ENCODE measurements around the gene GALNT17. TPM values are rescaled to one million over a fixed set of nuclear protein-coding genes. Genes with fewer than 3 reads are reported as not detected.
A peak's percentile ranks its signal among the peaks of the same experiment; 100 is the strongest.

Gene GALNT17
- total and polyA plus RNA-seq, 4 donors, result 1.3 to 22.4 (median 4.0) TPM

DNA sequence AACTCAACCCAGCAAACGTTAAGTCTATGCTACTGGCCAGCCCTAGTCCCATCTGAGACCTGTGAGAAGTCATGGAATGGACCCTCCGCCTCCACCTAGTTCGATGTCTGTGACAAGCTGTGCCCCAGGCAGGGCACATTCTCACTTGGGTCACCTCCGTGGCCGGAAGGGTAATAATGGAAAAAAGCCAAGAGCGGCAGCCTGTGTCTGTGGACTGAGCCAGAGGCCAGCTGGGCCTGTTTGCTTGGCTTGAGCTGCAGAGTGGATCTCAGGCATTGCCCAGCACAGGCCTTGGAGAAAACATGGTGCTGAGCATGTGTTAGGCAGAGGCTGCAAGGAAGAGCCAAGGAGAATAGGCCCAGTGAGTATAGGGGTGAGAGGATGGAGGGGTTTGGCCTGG is 97.8 kb downstream of the GALNT17 start:
- Histone ChIP-seq H3K36me3 (ENCODE audit: control insufficient read depth in 1 of 2, insufficient read depth in 2 of 2, low read length in 1 of 2) (no peaks in the 10 kb centered on the region), H3K9me3 (ENCODE audit: control insufficient read depth, low read length) (no peaks in the 10 kb centered on the region), H3K4me1 (ENCODE audit: control insufficient read depth in 1 of 2, insufficient read depth in 2 of 2, low read length in 2 of 2) (no peaks in the 10 kb centered on the region), H3K4me3 (ENCODE audit: low read length in 2 of 2) (no peak overlapping the region), H3K27ac (ENCODE audit: low read depth in 1 of 2, low read length in 2 of 2) (no peak overlapping the region), H3K27me3 (ENCODE audit: control insufficient read depth in 1 of 2, insufficient read depth in 2 of 2, low read length in 1 of 2) (no peaks in the 10 kb centered on the region)
- no peak for ATAC-seq (ENCODE audit: low FRiP score)
- 85 to 89% methylated on average over 6 of the region's 6 CpGs for WGBS, 2 donors
- DNase-seq, result no peak
- intact Hi-C loops (cut with DNase I), result loop anchor here in 1 of 2 donors (10.0 kb wide), 2 partner anchors 95 to 375 kb away; partner anchors contain the start of gene GALNT17

DNA sequence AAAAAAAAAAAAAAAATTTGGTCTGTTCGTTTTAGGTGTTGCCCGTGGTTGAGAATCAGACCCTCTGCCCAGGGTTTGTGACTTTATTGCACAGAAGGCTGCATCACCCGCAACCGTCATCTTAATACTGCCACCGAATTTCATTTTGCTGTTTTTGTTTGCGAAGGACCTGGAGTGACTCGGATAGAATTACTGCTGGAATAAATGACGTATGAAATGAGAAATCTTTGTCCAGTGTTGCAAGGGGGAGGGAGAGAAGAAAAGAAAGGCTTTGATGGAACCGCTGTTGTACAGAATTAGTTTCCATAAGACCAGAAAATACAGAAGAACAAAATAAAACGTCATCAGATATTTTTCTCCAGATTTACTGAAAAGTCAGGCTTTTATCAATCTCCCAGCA is 103.3 kb downstream of the GALNT17 start:
- H3K27ac ChIP-seq (ENCODE audit: low read depth in 1 of 2, low read length in 2 of 2), result no peak overlapping the region
- intact Hi-C loops (cut with DNase I), result loop anchor here (5.0 to 10.0 kb wide), 2 partner anchors 100 to 497 kb away; partner anchors contain the start of gene GALNT17 (in 1 of the 2)
- ATAC-seq (ENCODE audit: low FRiP score) (no peak), DNase-seq (no peak)
- no peaks in the 10 kb centered on the region for H3K27me3 ChIP-seq (ENCODE audit: control insufficient read depth in 1 of 2, insufficient read depth in 2 of 2, low read length in 1 of 2)
- WGBS, 2 donors, result 91 to 94% methylated on average over 10 of the region's 10 CpGs
- no peak overlapping the region for H3K4me3 ChIP-seq (ENCODE audit: low read length in 2 of 2)
- H3K9me3 ChIP-seq (ENCODE audit: control insufficient read depth, low read length), result no peaks in the 10 kb centered on the region
- no peaks in the 10 kb centered on the region for H3K36me3 ChIP-seq (ENCODE audit: control insufficient read depth in 1 of 2, insufficient read depth in 2 of 2, low read length in 1 of 2)
- no peaks in the 10 kb centered on the region for H3K4me1 ChIP-seq (ENCODE audit: control insufficient read depth in 1 of 2, insufficient read depth in 2 of 2, low read length in 2 of 2)

DNA sequence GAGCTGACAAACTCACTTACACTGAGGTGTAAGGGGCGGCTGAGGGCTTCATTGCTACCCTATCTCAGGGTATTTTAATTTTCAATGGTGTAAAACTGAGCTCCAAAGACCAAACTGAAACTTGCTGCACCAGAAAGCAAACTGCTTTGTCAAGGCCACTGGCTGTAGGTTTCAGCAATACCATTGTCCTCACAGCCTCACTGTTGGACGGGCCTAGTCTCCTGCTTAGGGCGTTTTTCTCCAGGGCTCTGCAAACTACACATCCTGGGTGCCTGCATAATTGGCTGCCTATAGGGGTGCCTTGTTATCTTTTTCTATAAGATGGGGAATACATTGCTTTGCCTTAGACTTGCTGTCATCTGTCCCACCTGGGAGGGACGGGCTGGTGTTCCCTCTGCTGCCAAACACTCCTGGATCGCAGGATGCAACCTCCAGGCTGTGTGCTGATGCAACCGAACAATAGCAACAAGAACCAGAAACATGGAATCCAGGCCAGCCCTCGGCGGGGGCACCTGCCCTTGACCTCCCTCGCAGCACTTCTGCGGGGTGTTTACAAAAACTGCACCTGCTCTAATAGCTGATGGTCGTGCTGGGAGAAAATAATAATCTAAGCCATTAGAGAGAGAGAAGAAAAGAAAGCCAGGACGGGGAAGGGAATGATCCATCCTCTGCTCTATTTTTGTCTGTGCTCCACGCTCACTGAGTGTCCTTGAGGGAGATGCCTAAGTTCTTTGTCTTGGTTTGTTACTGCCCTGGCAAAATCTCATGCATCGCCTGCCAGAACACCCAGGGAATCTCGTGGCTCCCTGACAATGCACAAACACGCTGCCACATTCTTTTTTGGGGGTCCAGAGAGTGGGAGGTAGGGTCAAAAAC is 104.5 kb downstream of the GALNT17 start:
- Histone ChIP-seq H3K4me1 (ENCODE audit: control insufficient read depth in 1 of 2, insufficient read depth in 2 of 2, low read length in 2 of 2) (no peaks in the 10 kb centered on the region), H3K36me3 (ENCODE audit: control insufficient read depth in 1 of 2, insufficient read depth in 2 of 2, low read length in 1 of 2) (no peaks in the 10 kb centered on the region), H3K4me3 (ENCODE audit: low read length in 2 of 2) (no peak overlapping the region), H3K27me3 (ENCODE audit: control insufficient read depth in 1 of 2, insufficient read depth in 2 of 2, low read length in 1 of 2) (no peaks in the 10 kb centered on the region), H3K27ac (ENCODE audit: low read depth in 1 of 2, low read length in 2 of 2) (no peak overlapping the region), H3K9me3 (ENCODE audit: control insufficient read depth, low read length) (no peaks in the 10 kb centered on the region)
- WGBS, 2 donors, result 67 to 70% methylated on average over 16 of the region's 16 CpGs
- ATAC-seq (ENCODE audit: low FRiP score) (no peak), DNase-seq (no peak)
- intact Hi-C loops (cut with DNase I), result loop anchor here (5.0 to 10.0 kb wide), 2 partner anchors 102 to 496 kb away; partner anchors contain the start of gene GALNT17 (in 1 of the 2)

GRCh38 chr7:71237945-71238344 is 106.0 kb downstream of the GALNT17 start:
- no peaks in the 10 kb centered on the region for H3K27me3 ChIP-seq (ENCODE audit: control insufficient read depth in 1 of 2, insufficient read depth in 2 of 2, low read length in 1 of 2)
- H3K4me3 ChIP-seq (ENCODE audit: low read length in 2 of 2), result no peak overlapping the region
- intact Hi-C loops (cut with DNase I), result loop anchor here (5.0 to 10.0 kb wide), 2 partner anchors 103 to 494 kb away; partner anchors contain the start of gene GALNT17 (in 1 of the 2)
- peak; percentile 63 for ATAC-seq (ENCODE audit: low FRiP score)
- 17% methylated on average over 2 of the region's 2 CpGs for WGBS, 2 donors
- peak in 1 of 2 donors; percentile 50 for DNase-seq
- H3K27ac ChIP-seq (ENCODE audit: low read depth in 1 of 2, low read length in 2 of 2), result no peak overlapping the region
- no peaks in the 10 kb centered on the region for H3K9me3 ChIP-seq (ENCODE audit: control insufficient read depth, low read length)
- H3K36me3 ChIP-seq (ENCODE audit: control insufficient read depth in 1 of 2, insufficient read depth in 2 of 2, low read length in 1 of 2), result no peaks in the 10 kb centered on the region
- peaks cover 0 to 2% of the 10 kb centered on the region in 2 donors for H3K4me1 ChIP-seq (ENCODE audit: control insufficient read depth in 1 of 2, insufficient read depth in 2 of 2, low read length in 2 of 2)

DNA sequence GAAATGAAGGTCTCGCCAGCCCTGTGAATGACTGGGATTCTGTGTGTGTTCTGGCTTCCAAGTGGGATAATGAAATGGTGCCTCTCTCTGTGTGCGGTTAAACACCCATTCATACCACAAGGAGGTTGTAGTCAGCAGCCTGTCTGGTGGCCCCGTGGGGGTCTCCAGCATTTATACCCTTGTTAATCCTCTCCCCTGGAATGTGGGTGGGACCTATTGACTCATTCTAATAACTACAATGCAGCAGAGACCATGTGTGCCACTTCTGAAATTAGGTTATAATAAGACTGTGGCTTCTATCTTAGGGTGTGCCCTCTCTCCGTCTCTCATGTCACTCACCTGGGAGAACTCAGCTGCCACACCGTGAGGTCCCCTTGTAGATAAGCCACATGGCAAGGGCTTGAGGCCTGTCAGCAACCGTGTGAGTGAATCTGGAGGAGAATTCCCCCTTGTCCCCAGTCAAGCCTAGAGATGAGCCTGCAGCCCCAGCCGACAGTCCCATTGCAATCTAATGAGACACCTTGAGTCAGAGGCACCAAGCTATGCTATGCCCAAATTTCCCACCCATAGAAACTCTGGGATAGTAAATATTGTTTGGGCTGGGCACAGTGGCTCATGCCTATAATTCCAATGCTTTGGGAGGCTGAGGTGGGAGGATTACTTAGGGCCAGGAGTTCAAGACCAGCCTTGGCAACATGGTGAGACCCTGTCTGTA is 106.8 kb downstream of the GALNT17 start:
- no peak overlapping the region for H3K4me3 ChIP-seq (ENCODE audit: low read length in 2 of 2)
- H3K27ac ChIP-seq (ENCODE audit: low read depth in 1 of 2, low read length in 2 of 2), result peak overlapping the region; percentile 33 to 86
- ATAC-seq (ENCODE audit: low FRiP score) (no peak), DNase-seq (no peak)
- 76 to 81% methylated on average over 7 of the region's 7 CpGs for WGBS, 2 donors
- H3K36me3 ChIP-seq (ENCODE audit: control insufficient read depth in 1 of 2, insufficient read depth in 2 of 2, low read length in 1 of 2), result no peaks in the 10 kb centered on the region
- H3K9me3 ChIP-seq (ENCODE audit: control insufficient read depth, low read length), result no peaks in the 10 kb centered on the region
- no peaks in the 10 kb centered on the region for H3K27me3 ChIP-seq (ENCODE audit: control insufficient read depth in 1 of 2, insufficient read depth in 2 of 2, low read length in 1 of 2)
- peaks cover 2 to 8% of the 10 kb centered on the region in 2 donors for H3K4me1 ChIP-seq (ENCODE audit: control insufficient read depth in 1 of 2, insufficient read depth in 2 of 2, low read length in 2 of 2)
- intact Hi-C loops (cut with DNase I), result loop anchor here (5.0 to 10.0 kb wide), 2 partner anchors 104 to 494 kb away; partner anchors contain the start of gene GALNT17 (in 1 of the 2)

DNA sequence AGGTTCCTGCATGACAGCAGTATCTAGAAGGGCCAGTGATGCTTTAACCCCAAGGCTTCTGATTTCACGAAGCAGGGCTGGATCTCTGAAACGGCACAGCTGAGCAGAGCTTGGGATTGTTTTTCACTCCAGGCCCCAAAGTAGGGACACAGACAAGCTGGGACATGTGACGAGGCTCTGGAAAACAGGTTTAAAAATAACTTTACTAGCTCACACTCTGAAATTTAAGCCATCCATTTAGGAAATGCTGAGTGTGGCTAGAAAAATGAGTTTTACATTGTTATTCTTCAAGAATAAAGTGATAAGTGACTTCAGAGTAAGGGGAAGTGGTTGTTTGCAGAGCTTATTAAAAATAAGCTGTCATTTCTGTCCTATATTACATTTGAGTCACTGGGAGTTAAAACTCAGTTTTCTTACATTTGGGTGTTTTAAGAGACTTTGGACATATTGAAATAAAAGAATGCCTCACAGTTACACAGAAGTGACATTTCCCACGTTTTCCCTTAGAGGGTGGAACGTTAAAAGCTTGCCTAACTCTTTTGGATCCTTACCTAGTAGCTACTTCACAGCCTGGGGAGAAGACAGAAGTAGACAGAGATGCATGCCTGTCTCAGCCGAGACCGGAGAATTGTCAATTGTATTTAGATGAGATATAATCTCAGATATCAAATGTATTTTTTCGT is 107.8 kb downstream of the GALNT17 start:
- intact Hi-C loops (cut with DNase I), result loop anchor here (5.0 to 10.0 kb wide), 2 partner anchors 105 to 493 kb away; partner anchors contain the start of gene GALNT17 (in 1 of the 2)
- ATAC-seq (ENCODE audit: low FRiP score) (peak; percentile 42), DNase-seq (no peak)
- Histone ChIP-seq H3K27me3 (ENCODE audit: control insufficient read depth in 1 of 2, insufficient read depth in 2 of 2, low read length in 1 of 2) (no peaks in the 10 kb centered on the region), H3K27ac (ENCODE audit: low read depth in 1 of 2, low read length in 2 of 2) (peak overlapping the region; percentile 76 to 89), H3K4me1 (ENCODE audit: control insufficient read depth in 1 of 2, insufficient read depth in 2 of 2, low read length in 2 of 2) (peaks cover 2 to 8% of the 10 kb centered on the region in 2 donors), H3K36me3 (ENCODE audit: control insufficient read depth in 1 of 2, insufficient read depth in 2 of 2, low read length in 1 of 2) (no peaks in the 10 kb centered on the region), H3K9me3 (ENCODE audit: control insufficient read depth, low read length) (no peaks in the 10 kb centered on the region), H3K4me3 (ENCODE audit: low read length in 2 of 2) (no peak overlapping the region)
- 10 to 16% methylated on average over 8 of the region's 8 CpGs for whole genome bisulfite sequencing, 2 donors

DNA sequence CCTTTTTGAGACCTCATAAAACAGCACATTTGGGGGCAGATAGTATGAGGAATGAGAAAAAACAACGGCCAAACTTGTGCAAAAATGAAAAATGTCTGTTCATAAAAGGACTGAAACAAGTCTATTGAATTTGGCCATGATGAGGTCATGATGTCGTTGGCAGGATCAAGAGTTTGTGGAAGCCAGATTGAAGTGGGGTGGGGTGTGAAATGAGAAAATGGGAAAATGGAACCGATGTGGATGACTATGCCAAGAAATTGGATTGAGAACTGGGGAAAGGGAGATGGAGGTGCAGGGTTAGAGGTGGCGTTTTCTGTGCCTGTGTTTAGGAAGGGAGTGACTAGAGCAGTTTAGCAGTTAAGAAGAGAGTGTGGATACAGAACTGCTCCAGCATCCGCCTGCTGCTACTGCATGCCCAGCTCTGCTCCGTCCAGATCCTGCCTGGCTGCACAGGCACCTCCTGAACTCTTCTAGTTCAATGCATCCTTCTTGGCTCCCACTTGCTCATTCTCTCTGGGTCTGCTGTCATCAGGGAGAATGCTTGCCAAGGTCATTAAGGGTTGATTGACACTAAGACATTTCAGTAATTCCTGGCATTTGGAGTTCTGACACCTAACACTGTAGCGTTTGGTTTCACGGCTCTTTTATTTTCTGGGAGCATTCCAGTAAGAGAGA is 111.9 kb downstream of the GALNT17 start:
- 4 to 9% methylated on average over 8 of the region's 8 CpGs for WGBS, 2 donors
- Histone ChIP-seq H3K36me3 (ENCODE audit: control insufficient read depth in 1 of 2, insufficient read depth in 2 of 2, low read length in 1 of 2) (no peaks in the 10 kb centered on the region), H3K27ac (ENCODE audit: low read depth in 1 of 2, low read length in 2 of 2) (no peak overlapping the region), H3K27me3 (ENCODE audit: control insufficient read depth in 1 of 2, insufficient read depth in 2 of 2, low read length in 1 of 2) (no peaks in the 10 kb centered on the region), H3K4me1 (ENCODE audit: control insufficient read depth in 1 of 2, insufficient read depth in 2 of 2, low read length in 2 of 2) (peaks cover 5 to 8% of the 10 kb centered on the region in 2 donors), H3K4me3 (ENCODE audit: low read length in 2 of 2) (no peak overlapping the region), H3K9me3 (ENCODE audit: control insufficient read depth, low read length) (no peaks in the 10 kb centered on the region)
- ATAC-seq (ENCODE audit: low FRiP score) (peak; percentile 39), DNase-seq (no peak)
- intact Hi-C loops (cut with DNase I), result loop anchor here in 1 of 2 donors (2.0 kb wide), 1 partner anchor 69 kb away; no protein-coding TSS in a partner anchor

DNA sequence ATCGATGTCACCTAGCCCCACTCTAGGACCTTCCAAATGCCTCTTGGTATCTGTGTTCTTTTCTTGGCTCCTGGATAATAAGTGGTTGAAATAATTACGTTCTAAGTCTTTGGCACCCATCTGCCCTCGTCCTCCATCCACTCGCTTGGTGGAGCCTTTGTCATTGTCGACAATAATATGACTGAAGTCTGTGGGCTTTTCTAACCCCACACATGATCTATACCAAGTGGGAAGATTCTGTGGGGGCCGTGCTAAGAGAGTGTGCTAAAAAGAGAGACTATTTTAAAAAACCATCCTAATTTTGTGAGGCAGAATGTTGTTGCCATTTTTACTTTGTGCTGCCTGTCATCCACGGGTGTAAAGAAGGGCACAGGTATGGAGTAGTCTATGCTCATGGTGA is 113.1 kb downstream of the GALNT17 start:
- no peaks in the 10 kb centered on the region for H3K36me3 ChIP-seq (ENCODE audit: control insufficient read depth in 1 of 2, insufficient read depth in 2 of 2, low read length in 1 of 2)
- no peak overlapping the region for H3K27ac ChIP-seq (ENCODE audit: low read depth in 1 of 2, low read length in 2 of 2)
- ATAC-seq (ENCODE audit: low FRiP score), result no peak
- peaks cover 5 to 8% of the 10 kb centered on the region in 2 donors for H3K4me1 ChIP-seq (ENCODE audit: control insufficient read depth in 1 of 2, insufficient read depth in 2 of 2, low read length in 2 of 2)
- intact Hi-C loops (cut with DNase I), result no loop called here
- DNase-seq, result no peak
- no peak overlapping the region for H3K4me3 ChIP-seq (ENCODE audit: low read length in 2 of 2)
- H3K27me3 ChIP-seq (ENCODE audit: control insufficient read depth in 1 of 2, insufficient read depth in 2 of 2, low read length in 1 of 2), result no peaks in the 10 kb centered on the region
- WGBS, 2 donors, result 92 to 94% methylated on average over 7 of the region's 7 CpGs
- H3K9me3 ChIP-seq (ENCODE audit: control insufficient read depth, low read length), result no peaks in the 10 kb centered on the region
